ENCODE results near the gene JADE3.

JADE3 gene

GRCh38 chrX:47080215-47080914, 168.1 kb downstream of the JADE3 start:
- Histone ChIP-seq H3K9me2 (replicated peaks; ENCODE audit: insufficient read depth, low read length) (no peaks in the 10 kb centered on the region), H3K79me2 (ENCODE audit: insufficient read depth, low read length) (no peaks in the 10 kb centered on the region), H3K4me2 (ENCODE audit: low read depth, low read length, poor library complexity, severe bottlenecking) (no peak overlapping the region), H3K27me3 (ENCODE audit: low read length) (no peaks in the 10 kb centered on the region), H4K20me1 (ENCODE audit: low read depth, low read length) (no peaks in the 10 kb centered on the region), H3K4me3 (ENCODE audit: insufficient read depth, low read length, poor library complexity, severe bottlenecking) (no peak overlapping the region), H3K36me3 (ENCODE audit: low read length) (no peaks in the 10 kb centered on the region), H3F3A (ENCODE audit: insufficient read depth) (no peaks in the 10 kb centered on the region), H3K27ac (ENCODE audit: low read depth, low read length) (no peak overlapping the region), H3K9me3 (ENCODE audit: insufficient read depth, low read length) (no peaks in the 10 kb centered on the region), H2AFZ (ENCODE audit: low read depth, low read length, severe bottlenecking) (no peak overlapping the region), H3K9ac (ENCODE audit: low read length) (no peak overlapping the region)
- TF ChIP-seq EZH2phosphoT487 (conservative IDR thresholded peaks at IDR 0.05; ENCODE audit: low read length) (no peak), CTCF (IDR thresholded peaks at IDR 0.05; ENCODE audit: insufficient read depth, low read length, poor library complexity, severe bottlenecking) (no peak)

GRCh38 chrX:47080915-47081236, 168.7 kb downstream of the JADE3 start:
- Histone ChIP-seq H4K20me1 (ENCODE audit: low read depth, low read length) (no peaks in the 10 kb centered on the region), H3K9ac (ENCODE audit: low read length) (no peak overlapping the region), H3K27ac (ENCODE audit: low read depth, low read length) (no peak overlapping the region), H3F3A (ENCODE audit: insufficient read depth) (no peaks in the 10 kb centered on the region), H3K9me3 (ENCODE audit: insufficient read depth, low read length) (no peaks in the 10 kb centered on the region), H2AFZ (ENCODE audit: low read depth, low read length, severe bottlenecking) (no peak overlapping the region), H3K4me3 (ENCODE audit: insufficient read depth, low read length, poor library complexity, severe bottlenecking) (no peak overlapping the region), H3K4me2 (ENCODE audit: low read depth, low read length, poor library complexity, severe bottlenecking) (no peak overlapping the region), H3K9me2 (replicated peaks; ENCODE audit: insufficient read depth, low read length) (no peaks in the 10 kb centered on the region), H3K79me2 (ENCODE audit: insufficient read depth, low read length) (no peaks in the 10 kb centered on the region), H3K36me3 (ENCODE audit: low read length) (no peaks in the 10 kb centered on the region), H3K27me3 (ENCODE audit: low read length) (no peaks in the 10 kb centered on the region)
- no peak for TF ChIP-seq CTCF (IDR thresholded peaks at IDR 0.05; ENCODE audit: insufficient read depth, low read length, poor library complexity, severe bottlenecking)
- TF ChIP-seq EZH2phosphoT487 (conservative IDR thresholded peaks at IDR 0.05; ENCODE audit: low read length), result no peak

GRCh38 chrX:47091149-47091775, 179.0 kb downstream of the JADE3 start:
- no peaks in the 10 kb centered on the region for H3K9me2 ChIP-seq (replicated peaks; ENCODE audit: insufficient read depth, low read length)
- H3K27ac ChIP-seq (ENCODE audit: low read depth, low read length), result no peak overlapping the region
- no peaks in the 10 kb centered on the region for H3K79me2 ChIP-seq (ENCODE audit: insufficient read depth, low read length)
- H3K9ac ChIP-seq (ENCODE audit: low read length), result no peak overlapping the region
- H3K4me3 ChIP-seq (ENCODE audit: insufficient read depth, low read length, poor library complexity, severe bottlenecking), result no peak overlapping the region
- H3F3A ChIP-seq (ENCODE audit: insufficient read depth), result no peaks in the 10 kb centered on the region; the same call in 1 of the 2 replicates
- H2AFZ ChIP-seq (ENCODE audit: low read depth, low read length, severe bottlenecking), result no peak overlapping the region
- H3K27me3 ChIP-seq (ENCODE audit: low read length), result no peaks in the 10 kb centered on the region
- H3K36me3 ChIP-seq (ENCODE audit: low read length), result no peaks in the 10 kb centered on the region
- H3K9me3 ChIP-seq (ENCODE audit: insufficient read depth, low read length), result no peaks in the 10 kb centered on the region
- H4K20me1 ChIP-seq (ENCODE audit: low read depth, low read length), result no peaks in the 10 kb centered on the region
- no peak overlapping the region for H3K4me2 ChIP-seq (ENCODE audit: low read depth, low read length, poor library complexity, severe bottlenecking)
- TF ChIP-seq EZH2phosphoT487 (conservative IDR thresholded peaks at IDR 0.05; ENCODE audit: low read length), result no peak
- TF ChIP-seq CTCF (IDR thresholded peaks at IDR 0.05; ENCODE audit: insufficient read depth, low read length, poor library complexity, severe bottlenecking), result no peak
